HUES6 (cell line): ENCODE results near the gene MAST2.

Experiments used
- H3K27ac ChIP-seq: 2 replicates; pipeline ENCODE4 v1.7.0; 2013; ENCODE audit warnings: low read depth, mild to moderate bottlenecking, low read length, inconsistent platforms
- H3K27me3 ChIP-seq: 2 replicates; pipeline ENCODE4 v1.6.1; 2013; ENCODE audit warnings: low read length; ENCODE audit not compliant: control insufficient read depth, insufficient read depth
- H3K36me3 ChIP-seq: 2 replicates; pipeline ENCODE4 v1.6.1; 2013; ENCODE audit warnings: low read length; ENCODE audit not compliant: control insufficient read depth, insufficient read depth
- H3K4me1 ChIP-seq: 2 replicates; pipeline ENCODE4 v1.6.1; 2013; ENCODE audit warnings: low read length; ENCODE audit not compliant: control insufficient read depth, insufficient read depth
- H3K4me3 ChIP-seq: 2 replicates; pipeline ENCODE4 v1.5.1; 2013; ENCODE audit warnings: low read depth, low read length
- H3K9ac ChIP-seq: one replicate; pipeline ENCODE4 v1.6.1; 2013; ENCODE audit warnings: mild to moderate bottlenecking, low read length
- H3K9me3 ChIP-seq: 2 replicates; pipeline ENCODE4 v1.6.1; 2013; ENCODE audit warnings: low read depth, low read length; ENCODE audit not compliant: control insufficient read depth, insufficient read depth

MAST2 gene

DNA sequence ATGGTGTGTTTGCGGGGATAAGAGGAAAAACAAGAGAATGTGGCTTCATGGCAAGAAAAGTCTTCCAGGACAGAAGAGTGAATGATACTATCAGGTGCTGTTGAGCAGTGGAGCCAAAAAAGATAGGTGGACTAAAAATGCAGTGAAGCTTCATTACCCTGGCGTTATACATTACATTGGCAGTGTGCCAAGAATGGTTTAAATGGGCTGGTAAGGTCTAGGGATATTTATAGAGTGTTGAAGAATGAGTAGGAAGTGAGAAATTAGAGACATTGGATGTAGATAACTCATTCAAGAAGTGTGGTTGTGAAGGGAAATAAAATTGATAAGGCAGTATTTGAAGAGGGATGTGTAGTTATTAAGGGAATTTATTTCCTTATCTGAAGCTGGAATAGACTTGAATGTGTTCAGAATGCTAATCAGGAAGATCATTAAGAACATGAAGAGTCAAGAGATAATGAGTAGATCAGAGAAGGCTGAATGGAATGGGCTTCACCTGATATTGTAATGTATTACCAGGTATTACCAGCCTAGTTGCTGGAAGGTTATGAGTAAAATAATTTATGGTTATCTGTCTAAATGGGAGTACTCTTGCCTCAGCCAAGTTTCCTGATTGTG lies 72.7 kb downstream of the MAST2 start:
- Histone ChIP-seq H3K9ac (no peak overlapping the region), H3K4me3 (no peak overlapping the region), H3K4me1 (no peaks in the 10 kb centered on the region), H3K36me3 (no peaks in the 10 kb centered on the region), H3K27ac (no peak overlapping the region), H3K27me3 (no peaks in the 10 kb centered on the region), H3K9me3 (no peaks in the 10 kb centered on the region)

DNA sequence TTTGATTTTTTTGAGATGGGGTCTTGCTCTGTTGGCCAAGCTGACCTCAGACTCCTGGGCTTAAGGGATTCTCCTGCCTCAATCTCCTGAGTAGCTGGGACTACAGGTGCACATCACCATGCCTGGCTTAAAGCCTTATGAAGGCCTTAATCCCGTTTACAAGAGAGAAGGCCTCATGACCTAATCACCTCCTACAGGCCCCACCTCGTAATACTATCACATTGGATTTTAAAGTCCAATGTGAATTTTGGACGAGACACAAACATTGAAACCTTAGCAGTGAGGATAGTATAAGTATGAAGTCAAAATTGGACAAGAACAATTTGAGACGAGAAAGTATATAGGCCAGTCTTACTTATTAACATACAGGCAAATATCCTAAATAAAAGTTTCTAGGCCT lies 73.9 kb downstream of the MAST2 start:
- H3K9me3 ChIP-seq = no peaks in the 10 kb centered on the region
- no peaks in the 10 kb centered on the region for H3K27me3 ChIP-seq
- H3K27ac ChIP-seq = no peak overlapping the region
- H3K9ac ChIP-seq = no peak overlapping the region
- H3K4me1 ChIP-seq = no peaks in the 10 kb centered on the region
- H3K4me3 ChIP-seq = no peak overlapping the region
- H3K36me3 ChIP-seq = no peaks in the 10 kb centered on the region

DNA sequence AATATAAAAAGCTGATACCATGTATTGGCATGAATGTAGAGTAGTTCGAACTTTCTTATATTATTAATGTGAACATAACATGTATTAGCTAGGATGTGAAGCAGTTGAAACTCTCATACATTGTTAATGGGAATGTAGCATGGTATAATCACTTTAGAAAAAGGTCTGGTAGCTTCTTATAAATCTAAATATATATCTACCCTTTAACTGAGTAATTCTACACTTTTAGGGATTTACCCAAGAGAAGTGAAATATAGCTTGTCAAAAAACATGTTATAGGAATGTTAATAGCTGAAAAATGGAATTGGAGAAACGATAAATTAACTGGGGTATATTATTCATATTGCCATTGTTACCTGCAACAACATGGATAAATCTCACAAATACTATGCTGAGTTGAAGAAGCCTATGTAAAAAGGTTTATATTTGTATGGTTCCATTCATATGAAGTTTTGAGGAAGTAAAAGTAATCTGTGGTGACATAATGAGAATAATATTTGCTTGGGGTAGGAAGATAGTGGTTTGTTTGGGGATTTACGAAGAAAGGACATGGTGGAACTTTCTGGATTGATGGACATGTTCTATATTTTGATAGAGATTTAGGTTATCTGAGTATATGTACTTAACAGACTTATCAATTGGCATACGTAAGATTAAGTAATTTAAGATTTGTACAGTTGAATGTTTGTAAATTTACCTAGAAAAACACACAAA lies 76.6 kb downstream of the MAST2 start:
- Histone ChIP-seq H3K27ac (no peak overlapping the region), H3K4me1 (no peaks in the 10 kb centered on the region), H3K9ac (no peak overlapping the region), H3K9me3 (no peaks in the 10 kb centered on the region), H3K36me3 (no peaks in the 10 kb centered on the region), H3K4me3 (no peak overlapping the region), H3K27me3 (no peaks in the 10 kb centered on the region)

DNA sequence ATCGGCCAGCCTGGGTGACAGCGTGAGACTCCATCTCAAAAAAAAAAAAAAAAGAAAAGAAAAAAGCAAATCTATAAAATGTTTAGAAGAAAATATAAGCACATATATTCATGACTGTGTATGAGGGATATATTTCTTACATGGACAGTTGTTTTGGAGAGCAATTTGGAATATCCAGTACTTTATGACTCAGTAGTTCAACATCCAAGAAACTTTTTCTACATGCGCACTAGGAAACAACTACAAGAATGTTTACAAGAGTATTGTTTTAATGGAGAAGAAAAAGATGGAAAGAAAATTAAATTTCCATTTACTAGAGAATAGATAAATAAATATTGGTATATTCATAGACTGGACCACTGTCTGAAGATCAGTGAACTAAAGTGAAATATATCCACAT lies 77.5 kb downstream of the MAST2 start:
- Histone ChIP-seq H3K9me3 (no peaks in the 10 kb centered on the region), H3K27ac (no peak overlapping the region), H3K4me1 (no peaks in the 10 kb centered on the region)

DNA sequence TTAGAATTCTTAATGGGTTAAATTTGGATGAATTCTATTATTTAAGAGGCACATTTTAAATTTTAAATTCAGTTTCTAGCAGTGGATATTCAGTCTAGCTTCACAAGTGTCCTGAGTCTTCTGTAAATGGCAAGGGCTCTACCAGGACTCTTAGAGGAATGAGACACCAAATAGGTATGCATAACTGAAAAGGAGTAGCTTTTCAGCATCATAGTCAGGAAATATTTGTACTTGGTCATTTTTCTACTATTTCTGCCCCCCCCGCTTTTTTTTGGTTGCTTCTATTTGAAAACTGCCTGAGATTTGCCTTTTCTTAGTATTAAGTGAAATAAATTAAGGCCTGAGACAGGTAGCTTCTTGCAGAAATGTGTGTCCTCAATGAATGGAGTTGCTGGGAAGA lies 80.2 kb downstream of the MAST2 start:
- no peaks in the 10 kb centered on the region for H3K36me3 ChIP-seq
- H3K9ac ChIP-seq = no peak overlapping the region
- H3K4me1 ChIP-seq = no peaks in the 10 kb centered on the region
- no peak overlapping the region for H3K27ac ChIP-seq
- H3K9me3 ChIP-seq = no peaks in the 10 kb centered on the region
- H3K27me3 ChIP-seq = no peaks in the 10 kb centered on the region
- H3K4me3 ChIP-seq = no peak overlapping the region

More for the DNA sequence above, 77.5 kb downstream of the MAST2 start:
- Histone ChIP-seq H3K27me3 (no peaks in the 10 kb centered on the region), H3K9ac (no peak overlapping the region), H3K4me3 (no peak overlapping the region), H3K36me3 (no peaks in the 10 kb centered on the region)

DNA sequence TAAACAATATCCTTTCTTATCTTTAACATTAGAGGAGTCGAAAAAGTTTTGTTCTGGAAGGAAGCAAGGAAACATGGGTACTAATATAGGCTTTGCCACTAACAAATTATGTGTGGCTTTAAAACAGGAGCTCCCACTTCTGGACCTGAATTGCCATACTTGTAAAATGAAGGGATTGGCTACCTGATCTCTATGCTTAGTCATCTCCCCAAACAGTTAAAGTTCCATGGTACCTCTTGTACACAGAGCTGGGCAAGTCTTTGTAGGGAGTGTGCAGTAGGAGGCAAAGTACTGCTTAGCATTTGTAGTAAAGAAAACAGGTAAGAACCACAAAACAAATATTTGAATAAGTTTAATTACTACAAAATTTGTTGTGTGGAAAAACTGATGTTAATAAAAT lies 81.3 kb downstream of the MAST2 start:
- Histone ChIP-seq H3K36me3 (no peaks in the 10 kb centered on the region), H3K27me3 (no peaks in the 10 kb centered on the region), H3K9me3 (no peaks in the 10 kb centered on the region), H3K9ac (no peak overlapping the region), H3K4me3 (no peak overlapping the region), H3K27ac (no peak overlapping the region), H3K4me1 (no peaks in the 10 kb centered on the region)

DNA sequence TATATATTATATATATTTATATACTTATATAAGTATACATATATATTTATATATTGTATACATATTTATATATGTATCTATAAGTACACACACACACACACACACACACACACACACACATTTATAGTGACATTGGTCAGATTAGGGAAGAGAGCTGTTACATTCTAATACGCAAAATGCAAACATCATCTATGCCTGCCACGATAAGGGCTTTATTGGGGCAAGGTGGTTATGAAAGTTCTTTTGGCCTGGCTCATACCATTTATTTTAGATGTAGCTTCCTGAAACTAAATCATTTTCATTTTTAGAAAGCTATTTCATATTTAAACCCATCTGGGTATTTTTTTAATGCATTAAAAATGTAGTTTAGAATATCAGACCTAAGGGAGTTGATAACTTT lies 82.8 kb downstream of the MAST2 start:
- H3K4me1 ChIP-seq = no peaks in the 10 kb centered on the region
- no peak overlapping the region for H3K27ac ChIP-seq

DNA sequence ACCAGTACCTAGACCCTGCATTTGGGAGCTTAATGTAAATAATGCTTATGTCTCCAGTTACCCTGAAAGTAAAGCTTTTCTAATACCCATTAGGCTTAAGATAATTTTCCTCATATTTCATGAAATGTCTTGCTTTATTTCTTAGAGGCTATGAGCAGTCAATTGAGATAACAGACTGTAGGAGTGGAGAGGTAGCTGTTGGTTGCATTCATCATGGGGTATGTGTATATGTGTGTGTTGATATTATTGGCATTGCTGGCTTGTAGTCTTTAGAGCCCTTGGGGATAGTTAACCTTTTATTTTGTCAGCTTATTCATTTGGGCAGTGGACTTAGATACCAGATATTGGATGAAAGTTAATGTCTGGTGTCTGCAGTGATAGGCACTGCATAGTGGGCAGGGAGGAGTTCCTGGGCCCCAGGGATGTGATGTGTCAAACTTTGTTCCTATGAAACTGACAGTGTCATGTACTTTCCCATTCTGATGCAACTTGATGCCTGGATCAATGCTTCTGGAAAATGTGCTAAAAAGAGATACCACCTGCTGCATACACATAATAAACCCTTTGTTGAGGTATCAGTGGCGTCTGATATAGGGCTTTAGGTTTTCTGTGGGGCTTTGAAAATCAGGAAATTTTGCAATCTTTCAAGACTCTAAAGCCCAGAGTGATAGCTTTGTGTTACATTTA lies 83.9 kb downstream of the MAST2 start:
- no peaks in the 10 kb centered on the region for H3K4me1 ChIP-seq
- no peaks in the 10 kb centered on the region for H3K9me3 ChIP-seq
- no peak overlapping the region for H3K4me3 ChIP-seq
- H3K36me3 ChIP-seq = no peaks in the 10 kb centered on the region
- H3K9ac ChIP-seq = no peak overlapping the region
- no peaks in the 10 kb centered on the region for H3K27me3 ChIP-seq
- H3K27ac ChIP-seq = no peak overlapping the region

More for the DNA sequence above, 82.8 kb downstream of the MAST2 start:
- Histone ChIP-seq H3K36me3 (no peaks in the 10 kb centered on the region), H3K27me3 (no peaks in the 10 kb centered on the region), H3K9ac (no peak overlapping the region), H3K4me3 (no peak overlapping the region), H3K9me3 (no peaks in the 10 kb centered on the region)

DNA sequence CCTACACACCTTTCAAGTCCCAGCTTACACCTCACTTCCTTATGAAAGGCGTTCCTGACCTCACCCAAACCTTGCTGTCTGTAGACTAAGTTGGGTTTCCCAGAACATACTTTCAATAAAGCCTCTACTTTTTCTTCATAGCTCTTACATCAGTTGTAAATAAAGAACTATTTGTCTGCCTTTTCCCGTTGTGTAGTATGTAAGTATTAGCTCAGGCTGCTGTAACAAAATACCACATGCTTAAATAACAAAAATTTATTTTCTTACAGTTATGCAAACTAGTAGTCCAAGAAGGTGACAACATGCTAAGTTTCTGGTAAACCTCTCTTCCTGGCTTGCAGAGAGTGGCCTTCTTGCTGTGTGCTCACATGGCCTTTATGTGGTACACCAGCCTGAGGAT lies 86.7 kb downstream of the MAST2 start:
- H3K4me3 ChIP-seq = no peak overlapping the region
- no peaks in the 10 kb centered on the region for H3K36me3 ChIP-seq
- no peak overlapping the region for H3K27ac ChIP-seq

DNA sequence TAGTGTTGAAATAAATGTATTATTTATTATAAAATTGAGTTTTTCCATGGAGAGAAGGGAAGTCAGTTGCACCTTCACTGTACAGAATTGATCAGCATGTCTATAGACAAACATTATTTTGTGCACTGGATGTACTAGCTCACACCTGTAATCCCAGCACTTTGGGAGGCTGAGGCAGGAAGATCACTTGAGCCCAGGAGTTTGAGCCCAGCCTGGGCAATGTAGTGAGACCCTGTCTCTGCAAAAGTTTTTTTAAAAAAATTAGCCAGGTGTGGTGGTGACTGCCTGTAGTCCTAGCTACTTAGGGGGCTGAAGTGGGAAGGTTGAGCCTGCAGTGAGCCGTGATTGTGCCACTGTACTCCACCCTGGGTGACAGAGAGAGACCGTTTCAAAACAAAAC lies 87.7 kb downstream of the MAST2 start:
- no peak overlapping the region for H3K27ac ChIP-seq
- no peaks in the 10 kb centered on the region for H3K9me3 ChIP-seq
- H3K9ac ChIP-seq = no peak overlapping the region
- H3K27me3 ChIP-seq = no peaks in the 10 kb centered on the region
- H3K36me3 ChIP-seq = no peaks in the 10 kb centered on the region
- no peak overlapping the region for H3K4me3 ChIP-seq
- H3K4me1 ChIP-seq = no peaks in the 10 kb centered on the region

More for the DNA sequence above, 86.7 kb downstream of the MAST2 start:
- Histone ChIP-seq H3K27me3 (no peaks in the 10 kb centered on the region), H3K9ac (no peak overlapping the region), H3K4me1 (no peaks in the 10 kb centered on the region), H3K9me3 (no peaks in the 10 kb centered on the region)

DNA sequence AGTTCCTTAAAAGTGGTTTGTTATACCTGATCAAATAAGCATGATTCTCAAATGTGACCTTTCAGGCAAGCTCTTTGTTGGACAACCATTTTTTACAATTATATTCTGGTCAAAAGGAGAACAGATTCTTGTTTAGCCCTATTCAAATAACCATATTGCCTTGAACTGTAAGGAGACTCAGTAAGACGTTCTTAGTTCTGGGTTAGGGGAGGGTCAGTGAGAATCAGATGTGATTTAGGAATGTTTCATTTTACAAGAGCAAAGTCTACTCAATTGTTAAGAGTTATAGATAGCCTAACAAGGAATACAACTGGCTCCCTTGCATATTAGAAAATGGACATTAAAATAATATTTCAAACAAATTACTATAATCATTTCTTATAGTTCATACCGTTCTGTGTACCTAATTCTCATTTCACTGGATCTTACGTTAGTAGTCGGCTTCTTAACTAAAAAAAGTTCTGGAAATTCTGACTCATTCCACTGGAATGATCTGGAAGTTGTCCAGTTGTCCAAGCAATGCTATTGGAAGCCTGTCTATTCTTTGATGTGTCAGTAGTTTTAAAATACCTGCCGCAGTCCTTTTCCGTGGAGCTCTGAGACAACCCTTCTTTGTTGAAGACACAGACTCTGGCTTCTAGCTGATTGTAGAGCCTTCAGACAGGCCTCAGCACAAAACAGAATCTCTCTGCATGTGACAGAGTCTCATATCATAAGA lies 88.8 kb downstream of the MAST2 start:
- Histone ChIP-seq H3K27ac (no peak overlapping the region), H3K4me1 (0 out of 2 replicates have a peak, but pooled peaks cover 4% of the 10 kb centered on the region), H3K9me3 (no peaks in the 10 kb centered on the region), H3K4me3 (no peak overlapping the region), H3K27me3 (no peaks in the 10 kb centered on the region), H3K36me3 (no peaks in the 10 kb centered on the region), H3K9ac (no peak overlapping the region)
